H1 (cell line): Measurements from ENCODE around the gene PTPN3. TPM values are rescaled to one million over a fixed set of nuclear protein-coding genes. Genes with fewer than 3 reads are reported as not detected.

ENCODE experiments used
- CTCF ChIA-PET: fragments of 300-600 bp; sonication (Branson Sonifier 250); formaldehyde crosslinking; loops from one replicate; lab custom pipeline; 2021; ENCODE audit not compliant: partially characterized antibody; lab: Charles Lee
- POLR2A ChIA-PET: fragments of 300-600 bp; sonication (Branson Sonifier 250); formaldehyde crosslinking; loops from one replicate; lab custom pipeline; 2021; ENCODE audit warnings: inconsistent platforms; ENCODE audit not compliant: partially characterized antibody; lab: Charles Lee
- DNase-seq, 2 experiments: peaks; one replicate each; pipeline versions ENCODE4 v3.0.0 to v3.0.0-alpha.2; 2010 to 2022; ENCODE audit warnings: low spot score in 2 of 2, low read depth in 1 of 2, mixed read lengths in 1 of 2
- FAIRE-seq: peaks from 2 replicates; lab custom pipeline; 2011; peaks lifted over from hg19 to GRCh38; lab: Jason Lieb, UNC
- H2AFZ ChIP-seq: 2 replicates; pipeline ENCODE4 v1.8.1; 2012; ENCODE audit warnings: low read length, inconsistent platforms
- H2AK5ac ChIP-seq: 2 replicates; pipeline ENCODE4 v1.6.1; 2013; ENCODE audit warnings: low read depth, low read length
- H2BK120ac ChIP-seq: replicated peaks from 2 replicates; pipeline ENCODE3; 2013; ENCODE audit warnings: low read depth, low read length, inconsistent platforms
- H2BK12ac ChIP-seq: 2 replicates; pipeline ENCODE4 v1.6.1; 2013; ENCODE audit warnings: low read depth, low read length
- H2BK15ac ChIP-seq: 2 replicates; pipeline ENCODE4 v1.6.1; 2013; ENCODE audit warnings: low read length
- H2BK20ac ChIP-seq: 2 replicates; pipeline ENCODE4 v1.6.1; 2013; ENCODE audit warnings: low read length
- H2BK5ac ChIP-seq: 2 replicates; pipeline ENCODE4 v1.6.1; 2013; ENCODE audit warnings: low read depth, low read length
- H3K14ac ChIP-seq: 2 replicates; pipeline ENCODE4 v1.6.1; 2013; ENCODE audit warnings: inconsistent platforms; ENCODE audit not compliant: insufficient read length
- H3K18ac ChIP-seq: 2 replicates; pipeline ENCODE4 v1.6.1; 2013; ENCODE audit warnings: low read length; ENCODE audit errors: extremely low read depth
- H3K23ac ChIP-seq: 2 replicates; pipeline ENCODE4 v1.6.1; 2013; ENCODE audit warnings: inconsistent platforms; ENCODE audit not compliant: insufficient read length
- H3K23me2 ChIP-seq: 2 replicates; pipeline ENCODE4 v1.6.1; 2013; ENCODE audit warnings: low read depth, low read length
- H3K27ac ChIP-seq: 2 replicates; pipeline ENCODE4 v1.6.1; 2011; ENCODE audit warnings: low read depth, low read length, inconsistent platforms
- H3K27me3 ChIP-seq, 4 experiments: replicated peaks in 1 of 4; 1 replicate in 1 of 4; 2 replicates in 3 of 4; pipeline versions ENCODE4 v1.6.1 to v1.8.1; 2011 to 2013; ENCODE audit warnings: low read length in 3 of 4, mild to moderate bottlenecking in 3 of 4, inconsistent platforms in 2 of 4, mixed read lengths in 2 of 4, moderate library complexity in 1 of 4; ENCODE audit not compliant: control insufficient read depth in 3 of 4, insufficient read depth in 3 of 4; ENCODE audit errors: extremely low read depth in 1 of 4
- H3K36me3 ChIP-seq, 4 experiments: 2 replicates each; pipeline versions ENCODE4 v1.6.1 to v1.8.1; 2011 to 2013; ENCODE audit warnings: mild to moderate bottlenecking in 4 of 4, low read length in 3 of 4, moderate library complexity in 2 of 4, control low read depth in 1 of 4, inconsistent platforms in 1 of 4; ENCODE audit not compliant: insufficient read depth in 4 of 4, control insufficient read depth in 2 of 4
- H3K4ac ChIP-seq: replicated peaks from 2 replicates; pipeline ENCODE3; 2013; ENCODE audit warnings: low read length, low read depth, mixed read lengths, inconsistent platforms; ENCODE audit not compliant: insufficient read length
- H3K4me1 ChIP-seq, 4 experiments: replicated peaks in 1 of 4; 1 replicate in 1 of 4; 2 replicates in 3 of 4; pipeline versions ENCODE4 v1.6.1 to v1.8.1; 2011 to 2013; ENCODE audit warnings: low read length in 3 of 4, inconsistent platforms in 2 of 4, mixed read lengths in 1 of 4; ENCODE audit not compliant: insufficient read depth in 4 of 4, control insufficient read depth in 3 of 4
- H3K4me2 ChIP-seq, 2 experiments: 2 replicates each; pipeline versions ENCODE4 v1.6.1 to v1.8.1; 2011 to 2013; ENCODE audit warnings: low read depth in 2 of 2, low read length in 2 of 2, control low read depth in 1 of 2, inconsistent platforms in 1 of 2, mild to moderate bottlenecking in 1 of 2; ENCODE audit not compliant: insufficient read depth in 1 of 2
- H3K4me3 ChIP-seq, 4 experiments: fragments of 200-600, 300-600 bp in 1 of 4; sonication (generic), shearing (Covaris generic), sonication (Bioruptor Twin) in 1 of 4; 2 replicates each; pipeline versions ENCODE4 v1.5.1 to v1.8.1; 2011 to 2016; ENCODE audit warnings: low read length in 4 of 4, low read depth in 3 of 4, control low read depth in 2 of 4, inconsistent platforms in 2 of 4, mild to moderate bottlenecking in 2 of 4, mixed read lengths in 1 of 4, moderate library complexity in 1 of 4; ENCODE audit not compliant: insufficient read depth in 2 of 4; ENCODE audit errors: extremely low read depth in 1 of 4
- H3K56ac ChIP-seq: replicated peaks from 2 replicates; pipeline ENCODE3; 2013; ENCODE audit warnings: low read depth, mild to moderate bottlenecking, mixed read lengths, low read length, inconsistent platforms; ENCODE audit not compliant: insufficient read length
- H3K79me1 ChIP-seq: 2 replicates; pipeline ENCODE4 v1.6.1; 2013; ENCODE audit warnings: low read depth, low read length, control low read depth
- H3K79me2 ChIP-seq, 2 experiments: 2 replicates each; pipeline versions ENCODE4 v1.6.1 to v1.8.1; 2012 to 2013; ENCODE audit warnings: low read length in 2 of 2, mild to moderate bottlenecking in 2 of 2, inconsistent platforms in 1 of 2; ENCODE audit not compliant: insufficient read depth in 2 of 2, control insufficient read depth in 1 of 2
- H3K9ac ChIP-seq, 4 experiments: replicated peaks in 1 of 4; 1 replicate in 1 of 4; 2 replicates in 3 of 4; pipeline versions ENCODE4 v1.6.1 to v1.8.1; 2011 to 2013; ENCODE audit warnings: low read depth in 3 of 4, low read length in 3 of 4, control low read depth in 2 of 4, mild to moderate bottlenecking in 2 of 4, moderate library complexity in 2 of 4, inconsistent platforms in 1 of 4; ENCODE audit errors: extremely low read depth in 1 of 4
- H3K9me3 ChIP-seq, 2 experiments: 2 replicates each; pipeline versions ENCODE4 v1.6.1 to v1.8.1; 2012 to 2013; ENCODE audit warnings: mild to moderate bottlenecking in 2 of 2, moderate library complexity in 2 of 2, control low read depth in 1 of 2, inconsistent platforms in 1 of 2, low read depth in 1 of 2, low read length in 1 of 2, mixed read lengths in 1 of 2; ENCODE audit not compliant: insufficient read depth in 2 of 2
- H4K20me1 ChIP-seq, 2 experiments: replicated peaks in 1 of 2; 2 replicates each; pipeline versions ENCODE3 to v1.8.1; 2011 to 2013; ENCODE audit warnings: inconsistent platforms in 2 of 2, low read length in 2 of 2, mild to moderate bottlenecking in 1 of 2; ENCODE audit not compliant: insufficient read depth in 2 of 2, control insufficient read depth in 1 of 2
- H4K5ac ChIP-seq: 2 replicates; pipeline ENCODE4 v1.6.1; 2013; ENCODE audit warnings: low read length, low read depth, mixed read lengths, inconsistent platforms; ENCODE audit not compliant: insufficient read length
- H4K8ac ChIP-seq: 2 replicates; pipeline ENCODE4 v1.8.0; 2013; ENCODE audit warnings: mild to moderate bottlenecking, moderate library complexity, low read length, inconsistent platforms; ENCODE audit not compliant: insufficient read depth; ENCODE audit errors: extremely low read depth
- H4K91ac ChIP-seq: replicated peaks from 2 replicates; pipeline ENCODE3; 2013; ENCODE audit warnings: low read length, mixed read lengths, inconsistent platforms; ENCODE audit not compliant: insufficient read length
- EP300 ChIP-seq, 2 experiments: IDR thresholded peaks; 1 replicate in 1 of 2; 2 replicates in 1 of 2; pipeline ENCODE4 v1.6.1; 2011 to 2012; ENCODE audit warnings: low read depth in 2 of 2, low read length in 2 of 2, mild to moderate bottlenecking in 2 of 2, borderline replicate concordance in 1 of 2, inconsistent platforms in 1 of 2, moderate library complexity in 1 of 2
- EZH2 ChIP-seq: fragments of 200-600 bp; sonication (generic); IDR thresholded peaks from 2 replicates; pipeline ENCODE4 v1.7.1; 2012; ENCODE audit warnings: low read depth, mild to moderate bottlenecking, moderate library complexity, low read length, inconsistent platforms; ENCODE audit not compliant: severe bottlenecking
- JUND ChIP-seq: IDR thresholded peaks from 2 replicates; pipeline ENCODE4 v1.6.1; 2011; ENCODE audit warnings: mild to moderate bottlenecking, improper control_type of control experiment, low read length
- KDM5A ChIP-seq: fragments of 200-600 bp; IDR thresholded peaks from 2 replicates; pipeline ENCODE4 v1.7.1; 2012; ENCODE audit warnings: mild to moderate bottlenecking, low read length, inconsistent platforms, mixed read lengths
- POLR2AphosphoS5 ChIP-seq: IDR thresholded peaks from 2 replicates; pipeline ENCODE4 v1.6.1; 2011; ENCODE audit warnings: low read depth, low read length
- RBBP5 ChIP-seq: IDR thresholded peaks from 2 replicates; pipeline ENCODE4 v1.7.1; 2012; ENCODE audit warnings: low read depth, mild to moderate bottlenecking, inconsistent platforms, low read length, moderate library complexity, borderline replicate concordance
- RFX5 ChIP-seq: IDR thresholded peaks from 2 replicates; pipeline ENCODE4 v1.6.1; 2011; ENCODE audit warnings: low read depth, low read length, improper control_type of control experiment, borderline replicate concordance
- SAP30 ChIP-seq: fragments of 300-600 bp; sonication (generic); IDR thresholded peaks from 2 replicates; pipeline ENCODE4 v1.7.1; 2012; ENCODE audit warnings: low read length, moderate library complexity, mild to moderate bottlenecking, inconsistent platforms; ENCODE audit not compliant: insufficient read depth, insufficient replicate concordance
- SP1 ChIP-seq: IDR thresholded peaks from 2 replicates; pipeline ENCODE4 v1.6.1; 2011; ENCODE audit warnings: low read depth, low read length
- SUZ12 ChIP-seq: fragments of 200-600 bp; sonication (generic); IDR thresholded peaks from 2 replicates; pipeline ENCODE4 v1.6.1; 2012; ENCODE audit warnings: mild to moderate bottlenecking, inconsistent platforms, low read length, moderate library complexity, mixed read lengths
- TAF1 ChIP-seq: IDR thresholded peaks from 2 replicates; pipeline ENCODE4 v1.6.1; 2011; ENCODE audit warnings: mild to moderate bottlenecking, low read depth, low read length
- TCF12 ChIP-seq: IDR thresholded peaks from 2 replicates; pipeline ENCODE4 v1.6.1; 2011; ENCODE audit warnings: low read depth, mild to moderate bottlenecking, low read length
- WGBS, 2 experiments: shearing (Covaris generic) in 1 of 2; methylation state at CpG; one replicate each; pipeline versions ENCODE4 v1.1.6 to v1.1.7; 2013 to 2015; ENCODE audit warnings: low lambda C conversion rate in 2 of 2, mixed read lengths in 2 of 2, inconsistent platforms in 1 of 2, low coverage in 1 of 2, missing lambda C conversion rate in 1 of 2; ENCODE audit not compliant: insufficient replicate concordance in 2 of 2, insufficient coverage in 1 of 2, insufficient read length in 1 of 2; ENCODE audit errors: extremely low coverage in 1 of 2, missing lambda C conversion rate in 1 of 2; 5-methylcytosine and 5-hydroxymethylcytosine counted together
- polyA plus RNA-seq, 7 experiments: library from polyadenylated mRNA; depleted of rRNA in 3 of 7; stranded (reverse) in 5 of 7; unstranded in 2 of 7; fragments of >200 nt in 5 of 7; fragments of 200-250 nt in 2 of 7; gene quantifications; 1 replicate in 5 of 7; 2 replicates in 1 of 7; 4 replicates in 1 of 7; pipeline versions ENCODE4 v1.2.1 to v1.2.3, GENCODE V29; 2011 to 2013; ENCODE audit warnings: missing spikeins in 2 of 7, mixed read lengths in 2 of 7
- total RNA-seq: library from RNA; stranded (reverse); fragmentation: NEBNext Ultra II Directional; extraction: Animal tissue kit (Norgen Biotek cat#: 25700); gene quantifications from 2 replicates; pipeline ENCODE4 v1.2.1, GENCODE V29; 2021
- TF ChIP-seq, protein P1 (sequence below): IDR thresholded peaks from 2 replicates; pipeline ENCODE4 v1.6.1; 2012; ENCODE audit warnings: low read length, inconsistent platforms

The PTPN3 gene
- total and polyA plus RNA-seq, 2 of the 8 experiments (the other 6 are each of a cell fraction or from before 2014, with no cell fraction given) = 2.9 to 3.7 TPM

DNA sequence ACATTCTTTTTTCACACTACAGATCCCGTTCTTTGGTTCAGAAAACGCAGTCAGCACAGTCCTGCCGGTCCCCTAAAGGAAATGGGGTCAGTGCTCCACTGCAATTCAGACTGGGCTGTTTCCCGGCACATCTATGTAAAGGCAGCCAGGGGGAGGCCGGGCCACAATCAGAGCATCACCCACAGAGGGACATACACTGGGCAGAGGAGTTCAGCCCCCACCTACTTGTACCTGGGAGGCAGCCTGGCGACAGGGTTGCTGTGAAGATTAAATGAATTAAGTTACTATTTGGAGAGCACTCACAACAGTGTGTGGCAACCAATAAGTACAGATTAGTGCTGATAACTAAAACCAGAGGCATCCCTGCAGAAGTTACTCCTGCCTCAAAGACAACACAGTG lies 4.5 kb downstream of the PTPN3 start:
- Histone ChIP-seq H4K5ac (no peak overlapping the region), H3K79me2 (no peaks in the 10 kb centered on the region), H3K9me3 (no peaks in the 10 kb centered on the region), H3K56ac (no peak overlapping the region), H3K4me3 (no peak overlapping the region), H3K27ac (no peak overlapping the region), H3K4ac (no peak overlapping the region), H2BK120ac (no peak overlapping the region), H2BK5ac (no peak overlapping the region), H3K27me3 (peaks cover 13 to 25% (median 19%) of the 10 kb centered on the region in 4 experiments), H3K18ac (no peak overlapping the region), H3K14ac (no peak overlapping the region), H3K4me2 (no peak overlapping the region), H3K36me3 (no peaks in the 10 kb centered on the region), H2BK15ac (no peak overlapping the region), H2AK5ac (no peak overlapping the region), H3K79me1 (no peaks in the 10 kb centered on the region; the same call in 1 of the 2 replicates), H4K8ac (no peak overlapping the region), H3K9ac (no peak overlapping the region), H4K20me1 (peaks cover 0 to 2% of the 10 kb centered on the region in 2 experiments), H3K23me2 (peaks cover 4% of the 10 kb centered on the region; the same call in 1 of the 2 replicates), H3K4me1 (peaks cover 0 to 4% (median 0%) of the 10 kb centered on the region in 4 experiments; a peak in 2 of 7 replicates), H2BK12ac (no peak overlapping the region), H2AFZ (no peak overlapping the region), H2BK20ac (no peak overlapping the region), H4K91ac (no peak overlapping the region), H3K23ac (no peak overlapping the region)
- DNase-seq = no peak
- 86% methylated on average over 6 of the region's 6 CpGs; no CpG with 5 or more reads in 1 of the 2 experiments for WGBS, 2 experiments
- CTCF ChIA-PET = interaction anchor here (1.1 kb wide), 1 partner anchor 20 kb away, joined by 3 read pairs; no protein-coding TSS in a partner anchor
- POLR2A ChIA-PET = no interaction called here
- FAIRE-seq = no peak
- no peak for TF ChIP-seq RBBP5
- no peak for TF ChIP-seq EZH2
- no peak for TF ChIP-seq TAF1
- no peak for TF ChIP-seq TCF12
- no peak for TF ChIP-seq SUZ12
- no peak for TF ChIP-seq SP1
- TF ChIP-seq, protein P1, sequence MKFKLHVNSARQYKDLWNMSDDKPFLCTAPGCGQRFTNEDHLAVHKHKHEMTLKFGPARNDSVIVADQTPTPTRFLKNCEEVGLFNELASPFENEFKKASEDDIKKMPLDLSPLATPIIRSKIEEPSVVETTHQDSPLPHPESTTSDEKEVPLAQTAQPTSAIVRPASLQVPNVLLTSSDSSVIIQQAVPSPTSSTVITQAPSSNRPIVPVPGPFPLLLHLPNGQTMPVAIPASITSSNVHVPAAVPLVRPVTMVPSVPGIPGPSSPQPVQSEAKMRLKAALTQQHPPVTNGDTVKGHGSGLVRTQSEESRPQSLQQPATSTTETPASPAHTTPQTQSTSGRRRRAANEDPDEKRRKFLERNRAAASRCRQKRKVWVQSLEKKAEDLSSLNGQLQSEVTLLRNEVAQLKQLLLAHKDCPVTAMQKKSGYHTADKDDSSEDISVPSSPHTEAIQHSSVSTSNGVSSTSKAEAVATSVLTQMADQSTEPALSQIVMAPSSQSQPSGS = no peak
- TF ChIP-seq POLR2AphosphoS5 = no peak
- no peak for TF ChIP-seq KDM5A
- no peak for TF ChIP-seq SAP30
- TF ChIP-seq RFX5 = no peak
- TF ChIP-seq JUND = no peak
- TF ChIP-seq EP300 (IDR thresholded peaks at IDR 0.05; ENCODE audit: borderline replicate concordance in 1 of 2, low read depth in 2 of 2, low read length in 2 of 2) = no peak
